ENCODE results near the gene HNRNPDL. TPM values are rescaled to one million over a fixed set of nuclear protein-coding genes. Genes with fewer than 3 reads are reported as not detected.
"Not testable (repeated sequence)": the region's sequence is repeated elsewhere in the genome, so short reads cannot be mapped to it uniquely, and the experiment has no call there.

The HNRNPDL gene
- polyA plus RNA-seq, 1 of the 3 experiments (the other 2 are of a cell fraction): 210 TPM

DNA sequence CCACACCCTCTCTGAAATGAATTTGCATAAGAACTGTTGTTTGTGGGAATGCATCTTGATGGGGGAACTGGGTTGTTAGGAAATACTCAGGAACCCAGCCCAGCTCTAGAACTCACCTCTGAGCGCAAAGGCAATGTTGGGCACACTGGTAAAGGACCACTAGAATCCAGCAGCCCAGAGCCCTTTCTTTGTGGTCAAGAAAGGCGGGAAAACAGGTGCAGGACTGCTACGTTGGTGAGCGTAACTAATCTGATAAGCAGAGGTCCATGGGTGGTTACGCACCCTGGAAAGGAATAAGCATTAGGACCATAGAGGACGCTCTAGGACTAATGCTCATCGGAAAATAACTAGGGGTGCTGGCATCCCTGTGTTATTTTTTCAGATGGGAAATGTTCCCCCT lies 45.7 kb upstream of the HNRNPDL start:
- H2AFZ ChIP-seq (ENCODE audit: low read depth); H3K27me3 ChIP-seq (ENCODE audit: insufficient read depth); POLR2A ChIA-PET; H3K9me2 ChIP-seq; DNase-seq; H4K20me1 ChIP-seq (ENCODE audit: insufficient read depth); H3K4me1 ChIP-seq (ENCODE audit: control insufficient read depth in 1 of 2, insufficient read depth in 2 of 2, low read depth in 1 of 2, low read length in 1 of 2); H3K36me3 ChIP-seq (replicated peaks in 1 of 2; ENCODE audit: control insufficient read depth in 1 of 2, insufficient read depth in 2 of 2, low read length in 1 of 2); CTCF ChIA-PET; H3K4me2 ChIP-seq; H3K27ac ChIP-seq (ENCODE audit: low read depth in 2 of 2, low read length in 1 of 2); H3F3A ChIP-seq (replicated peaks; ENCODE audit: insufficient read depth); H3K9me3 ChIP-seq; H3K9ac ChIP-seq; H3K79me2 ChIP-seq (ENCODE audit: insufficient read depth); H3K4me3 ChIP-seq (ENCODE audit: low read depth in 2 of 2, low read length in 1 of 2): not testable (repeated sequence)
- WGBS (ENCODE audit: low lambda C conversion rate): 87% methylated on average over 7 of the region's 7 CpGs

GRCh38 chr4:82473621-82474164 lies 43.4 kb upstream of the HNRNPDL start:
- ChIA-PET CTCF (interaction anchor here (0.9 to 1.7 kb wide), 2 partner anchors 265 to 327 kb away, joined by 3 to 4 read pairs; no protein-coding TSS in a partner anchor), POLR2A (no interaction called here)

More at GRCh38 chr4:82473621-82474164, 43.4 kb upstream of the HNRNPDL start:
- H3F3A ChIP-seq (replicated peaks; ENCODE audit: insufficient read depth): no peaks in the 10 kb centered on the region
- H3K4me3 ChIP-seq (ENCODE audit: low read depth in 2 of 2, low read length in 1 of 2): no peak overlapping the region
- no peak overlapping the region for H3K27ac ChIP-seq (ENCODE audit: low read depth in 2 of 2, low read length in 1 of 2)
- H3K9ac ChIP-seq: no peak overlapping the region
- no peak overlapping the region for H2AFZ ChIP-seq (ENCODE audit: low read depth)
- no peaks in the 10 kb centered on the region for H3K79me2 ChIP-seq (ENCODE audit: insufficient read depth)
- TF ChIP-seq FOXM1 (IDR thresholded peaks at IDR 0.05; ENCODE audit: low read depth) (no peak), MEF2A (IDR thresholded peaks at IDR 0.05; ENCODE audit: borderline replicate concordance, low read depth) (no peak), EZH2phosphoT487 (IDR thresholded peaks at IDR 0.05; ENCODE audit: borderline replicate concordance, low read depth) (no peak), TEAD4 (IDR thresholded peaks at IDR 0.05; ENCODE audit: borderline replicate concordance, insufficient read depth) (no peak), YY1 (IDR thresholded peaks at IDR 0.05; ENCODE audit: low read depth) (no peak), MXI1 (IDR thresholded peaks at IDR 0.05; ENCODE audit: low read depth, low read length) (no peak), PBX3 (IDR thresholded peaks at IDR 0.05) (no peak), TAF1 (IDR thresholded peaks at IDR 0.05; ENCODE audit: borderline replicate concordance, low read depth, low read length) (no peak), ZBTB33 (IDR thresholded peaks at IDR 0.05; ENCODE audit: borderline replicate concordance, low read depth) (no peak), GABPA (IDR thresholded peaks at IDR 0.05; ENCODE audit: low read depth) (no peak), SMC3 (IDR thresholded peaks at IDR 0.05; ENCODE audit: low read depth, low read length) (no peak), GATA2 (CRISPR knock-in tag; IDR thresholded peaks at IDR 0.05) (no peak), RFX5 (IDR thresholded peaks at IDR 0.05; ENCODE audit: low read length) (no peak), NRF1 (IDR thresholded peaks at IDR 0.05; ENCODE audit: low read depth, low read length) (no peak), RCOR1 (IDR thresholded peaks at IDR 0.05; ENCODE audit: low read length) (no peak), FOSL2 (IDR thresholded peaks at IDR 0.05; ENCODE audit: borderline replicate concordance, low read depth) (no peak), IRF3 (IDR thresholded peaks at IDR 0.05; ENCODE audit: low read depth, low read length) (no peak), RXRA (IDR thresholded peaks at IDR 0.05; ENCODE audit: borderline replicate concordance, low read depth) (no peak)
- TF ChIP-seq, protein P1, sequence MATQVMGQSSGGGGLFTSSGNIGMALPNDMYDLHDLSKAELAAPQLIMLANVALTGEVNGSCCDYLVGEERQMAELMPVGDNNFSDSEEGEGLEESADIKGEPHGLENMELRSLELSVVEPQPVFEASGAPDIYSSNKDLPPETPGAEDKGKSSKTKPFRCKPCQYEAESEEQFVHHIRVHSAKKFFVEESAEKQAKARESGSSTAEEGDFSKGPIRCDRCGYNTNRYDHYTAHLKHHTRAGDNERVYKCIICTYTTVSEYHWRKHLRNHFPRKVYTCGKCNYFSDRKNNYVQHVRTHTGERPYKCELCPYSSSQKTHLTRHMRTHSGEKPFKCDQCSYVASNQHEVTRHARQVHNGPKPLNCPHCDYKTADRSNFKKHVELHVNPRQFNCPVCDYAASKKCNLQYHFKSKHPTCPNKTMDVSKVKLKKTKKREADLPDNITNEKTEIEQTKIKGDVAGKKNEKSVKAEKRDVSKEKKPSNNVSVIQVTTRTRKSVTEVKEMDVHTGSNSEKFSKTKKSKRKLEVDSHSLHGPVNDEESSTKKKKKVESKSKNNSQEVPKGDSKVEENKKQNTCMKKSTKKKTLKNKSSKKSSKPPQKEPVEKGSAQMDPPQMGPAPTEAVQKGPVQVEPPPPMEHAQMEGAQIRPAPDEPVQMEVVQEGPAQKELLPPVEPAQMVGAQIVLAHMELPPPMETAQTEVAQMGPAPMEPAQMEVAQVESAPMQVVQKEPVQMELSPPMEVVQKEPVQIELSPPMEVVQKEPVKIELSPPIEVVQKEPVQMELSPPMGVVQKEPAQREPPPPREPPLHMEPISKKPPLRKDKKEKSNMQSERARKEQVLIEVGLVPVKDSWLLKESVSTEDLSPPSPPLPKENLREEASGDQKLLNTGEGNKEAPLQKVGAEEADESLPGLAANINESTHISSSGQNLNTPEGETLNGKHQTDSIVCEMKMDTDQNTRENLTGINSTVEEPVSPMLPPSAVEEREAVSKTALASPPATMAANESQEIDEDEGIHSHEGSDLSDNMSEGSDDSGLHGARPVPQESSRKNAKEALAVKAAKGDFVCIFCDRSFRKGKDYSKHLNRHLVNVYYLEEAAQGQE (IDR thresholded peaks at IDR 0.05; ENCODE audit: low read depth, low read length): no peak
- TF ChIP-seq, protein P2, sequence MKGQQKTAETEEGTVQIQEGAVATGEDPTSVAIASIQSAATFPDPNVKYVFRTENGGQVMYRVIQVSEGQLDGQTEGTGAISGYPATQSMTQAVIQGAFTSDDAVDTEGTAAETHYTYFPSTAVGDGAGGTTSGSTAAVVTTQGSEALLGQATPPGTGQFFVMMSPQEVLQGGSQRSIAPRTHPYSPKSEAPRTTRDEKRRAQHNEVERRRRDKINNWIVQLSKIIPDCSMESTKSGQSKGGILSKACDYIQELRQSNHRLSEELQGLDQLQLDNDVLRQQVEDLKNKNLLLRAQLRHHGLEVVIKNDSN (IDR thresholded peaks at IDR 0.05; ENCODE audit: borderline replicate concordance, low read depth): no peak
- DNase-seq: no peak
- no peaks in the 10 kb centered on the region for H3K4me1 ChIP-seq (ENCODE audit: control insufficient read depth in 1 of 2, insufficient read depth in 2 of 2, low read depth in 1 of 2, low read length in 1 of 2)
- H3K27me3 ChIP-seq (ENCODE audit: insufficient read depth): no peaks in the 10 kb centered on the region
- no peaks in the 10 kb centered on the region for H3K9me2 ChIP-seq
- no peaks in the 10 kb centered on the region for H3K36me3 ChIP-seq (replicated peaks in 1 of 2; ENCODE audit: control insufficient read depth in 1 of 2, insufficient read depth in 2 of 2, low read length in 1 of 2)
- H4K20me1 ChIP-seq (ENCODE audit: insufficient read depth): no peaks in the 10 kb centered on the region
- H3K4me2 ChIP-seq: no peak overlapping the region
- 96% methylated on average over 12 of the region's 15 CpGs for WGBS (ENCODE audit: low lambda C conversion rate)
- no peaks in the 10 kb centered on the region for H3K9me3 ChIP-seq

Data from SK-N-SH (cell line).